ENCODE results near the gene ZNF3.

DNA sequence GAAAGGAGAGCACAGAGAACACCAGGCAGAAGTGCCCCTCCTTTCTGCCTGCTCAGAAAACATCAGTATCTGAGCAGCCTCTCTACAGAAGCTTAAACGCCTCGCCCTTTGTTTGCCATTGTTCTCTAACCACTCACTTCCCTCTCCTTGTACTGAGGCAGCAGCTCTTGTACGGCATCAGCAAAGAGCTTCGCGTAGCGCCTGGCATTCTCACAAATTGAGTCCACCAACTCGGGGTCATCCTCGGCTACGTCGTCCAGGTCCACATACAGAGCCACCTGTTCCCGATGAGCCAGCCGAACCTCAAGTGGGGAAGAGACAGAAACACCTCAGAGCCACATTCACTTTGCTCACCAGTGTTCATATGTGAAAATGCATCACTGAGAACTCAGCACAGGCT, 17.9 kb upstream of the ZNF3 start:
- TF ChIP-seq POLR2A (IDR thresholded peaks at IDR 0.05) (no peak), EP300 (IDR thresholded peaks at IDR 0.05) (no peak)
- TF ChIP-seq, protein P1, sequence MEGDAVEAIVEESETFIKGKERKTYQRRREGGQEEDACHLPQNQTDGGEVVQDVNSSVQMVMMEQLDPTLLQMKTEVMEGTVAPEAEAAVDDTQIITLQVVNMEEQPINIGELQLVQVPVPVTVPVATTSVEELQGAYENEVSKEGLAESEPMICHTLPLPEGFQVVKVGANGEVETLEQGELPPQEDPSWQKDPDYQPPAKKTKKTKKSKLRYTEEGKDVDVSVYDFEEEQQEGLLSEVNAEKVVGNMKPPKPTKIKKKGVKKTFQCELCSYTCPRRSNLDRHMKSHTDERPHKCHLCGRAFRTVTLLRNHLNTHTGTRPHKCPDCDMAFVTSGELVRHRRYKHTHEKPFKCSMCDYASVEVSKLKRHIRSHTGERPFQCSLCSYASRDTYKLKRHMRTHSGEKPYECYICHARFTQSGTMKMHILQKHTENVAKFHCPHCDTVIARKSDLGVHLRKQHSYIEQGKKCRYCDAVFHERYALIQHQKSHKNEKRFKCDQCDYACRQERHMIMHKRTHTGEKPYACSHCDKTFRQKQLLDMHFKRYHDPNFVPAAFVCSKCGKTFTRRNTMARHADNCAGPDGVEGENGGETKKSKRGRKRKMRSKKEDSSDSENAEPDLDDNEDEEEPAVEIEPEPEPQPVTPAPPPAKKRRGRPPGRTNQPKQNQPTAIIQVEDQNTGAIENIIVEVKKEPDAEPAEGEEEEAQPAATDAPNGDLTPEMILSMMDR (IDR thresholded peaks at IDR 0.05) = no peak
